ENCODE results near the gene HOXA5.

GRCh38 chr7:27168265-27168947, 24.9 kb upstream of the HOXA5 start:
- TF ChIP-seq, protein P1, sequence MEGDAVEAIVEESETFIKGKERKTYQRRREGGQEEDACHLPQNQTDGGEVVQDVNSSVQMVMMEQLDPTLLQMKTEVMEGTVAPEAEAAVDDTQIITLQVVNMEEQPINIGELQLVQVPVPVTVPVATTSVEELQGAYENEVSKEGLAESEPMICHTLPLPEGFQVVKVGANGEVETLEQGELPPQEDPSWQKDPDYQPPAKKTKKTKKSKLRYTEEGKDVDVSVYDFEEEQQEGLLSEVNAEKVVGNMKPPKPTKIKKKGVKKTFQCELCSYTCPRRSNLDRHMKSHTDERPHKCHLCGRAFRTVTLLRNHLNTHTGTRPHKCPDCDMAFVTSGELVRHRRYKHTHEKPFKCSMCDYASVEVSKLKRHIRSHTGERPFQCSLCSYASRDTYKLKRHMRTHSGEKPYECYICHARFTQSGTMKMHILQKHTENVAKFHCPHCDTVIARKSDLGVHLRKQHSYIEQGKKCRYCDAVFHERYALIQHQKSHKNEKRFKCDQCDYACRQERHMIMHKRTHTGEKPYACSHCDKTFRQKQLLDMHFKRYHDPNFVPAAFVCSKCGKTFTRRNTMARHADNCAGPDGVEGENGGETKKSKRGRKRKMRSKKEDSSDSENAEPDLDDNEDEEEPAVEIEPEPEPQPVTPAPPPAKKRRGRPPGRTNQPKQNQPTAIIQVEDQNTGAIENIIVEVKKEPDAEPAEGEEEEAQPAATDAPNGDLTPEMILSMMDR (conservative IDR thresholded peaks at IDR 0.05 in 1 of 2, IDR thresholded peaks at IDR 0.05 in 1 of 2; ENCODE audit: low read depth in 1 of 2, low read length in 2 of 2): no peak
- no peak for TF ChIP-seq EZH2 (IDR thresholded peaks at IDR 0.05; ENCODE audit: low read length, missing control alignments)

All from fibroblast of lung (primary cell).